H1 (cell line): ENCODE measurements around the gene TSC22D1. TPM values are rescaled to one million over a fixed set of nuclear protein-coding genes. Genes with fewer than 3 reads are reported as not detected.

Experiments used
- CTBP2 ChIP-seq: IDR thresholded peaks from 2 replicates; pipeline ENCODE4 v1.7.0; 2011; ENCODE audit warnings: borderline replicate concordance, mild to moderate bottlenecking, moderate library complexity, mixed read lengths, low read length; ENCODE audit not compliant: insufficient read depth, insufficient read length
- TAF7 ChIP-seq: optimal IDR thresholded peaks from 2 replicates; pipeline ENCODE3; 2011; ENCODE audit warnings: low read depth, mild to moderate bottlenecking, inconsistent platforms, low read length, moderate library complexity, borderline replicate concordance
- polyA plus RNA-seq, 7 experiments: library from polyadenylated mRNA; depleted of rRNA in 3 of 7; stranded (reverse) in 5 of 7; unstranded in 2 of 7; fragments of >200 nt in 5 of 7; fragments of 200-250 nt in 2 of 7; gene quantifications; 1 replicate in 5 of 7; 2 replicates in 1 of 7; 4 replicates in 1 of 7; pipeline versions ENCODE4 v1.2.1 to v1.2.3, GENCODE V29; 2011 to 2013; ENCODE audit warnings: missing spikeins in 2 of 7, mixed read lengths in 2 of 7
- total RNA-seq: library from RNA; stranded (reverse); fragmentation: NEBNext Ultra II Directional; extraction: Animal tissue kit (Norgen Biotek cat#: 25700); gene quantifications from 2 replicates; pipeline ENCODE4 v1.2.1, GENCODE V29; 2021

Gene TSC22D1
- total and polyA plus RNA-seq, 2 of the 8 experiments (the other 6 are each of a cell fraction or from before 2014, with no cell fraction given) = 52.6 to 80.9 TPM

DNA sequence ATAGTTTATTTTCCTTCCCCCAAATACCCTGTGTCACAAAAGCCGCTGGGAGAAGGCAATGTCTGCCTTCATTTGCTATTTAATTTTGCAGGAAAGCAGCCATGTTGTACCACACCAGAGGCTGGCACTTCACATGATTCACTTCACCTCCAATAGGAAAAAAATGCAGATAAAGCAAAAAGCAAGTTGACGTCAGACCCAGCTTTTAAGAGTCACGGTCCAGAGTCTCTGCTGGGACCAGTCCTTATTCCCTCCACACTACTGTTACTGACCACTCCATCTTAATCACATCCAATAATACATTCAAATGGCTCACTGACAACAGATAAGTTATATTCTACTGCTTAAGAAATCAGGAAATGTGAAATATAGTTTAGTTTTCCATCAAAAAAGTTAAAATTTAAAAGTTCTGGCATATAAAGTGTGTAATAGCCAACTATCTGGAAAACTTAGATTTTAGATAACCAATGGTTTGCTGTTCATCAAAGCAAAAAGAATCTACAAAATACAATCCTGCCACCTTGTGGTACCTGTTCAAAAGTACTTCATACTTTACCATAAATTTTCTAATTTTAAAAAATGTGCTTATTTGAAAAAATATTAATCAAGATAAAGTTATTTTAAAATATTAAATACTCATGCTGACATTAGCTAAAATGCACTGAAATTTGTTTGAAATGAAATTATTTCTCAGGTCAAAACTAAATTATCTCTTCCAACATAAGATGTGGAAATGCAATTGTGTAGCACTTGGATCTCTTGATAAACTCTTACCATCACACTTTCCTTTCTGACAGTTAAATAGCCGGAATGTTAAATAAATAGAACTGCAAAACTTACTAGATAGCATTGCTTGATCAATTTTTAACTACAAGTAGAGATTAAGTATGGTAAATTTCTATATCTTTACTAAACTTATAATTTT is 105.2 kb downstream of the TSC22D1 start (continued):
- TF ChIP-seq TAF7 (no peak), CTBP2 (no peak)
